Right atrium auricular region (tissue), 2 donors: ENCODE measurements around the gene OR4Q2. TPM values are rescaled to one million over a fixed set of nuclear protein-coding genes. Genes with fewer than 3 reads are reported as not detected.

Experiments
- DNase-seq: peaks from one replicate; pipeline ENCODE4 v3.0.0-alpha.2; 2019; ENCODE audit warnings: low spot score
- H3K27ac ChIP-seq, 2 donors: fragments of 200-600 bp; sonication (generic); 1 replicate in 1 of 2; 2 replicates in 1 of 2; pipeline ENCODE4 v1.5.1; 2016 to 2019
- H3K27me3 ChIP-seq, 2 donors: fragments of 200-600 bp; sonication (generic); one replicate each; pipeline versions ENCODE4 v1.5.1 to v1.6.0; 2017 to 2019
- H3K36me3 ChIP-seq: fragments of 200-600 bp; sonication (generic); one replicate; pipeline ENCODE4 v1.5.1; 2016
- H3K4me1 ChIP-seq, 2 donors: fragments of 200-600 bp; sonication (generic); one replicate each; pipeline versions ENCODE4 v1.5.1 to v1.6.0; 2017 to 2019
- H3K4me3 ChIP-seq, 2 donors: fragments of 200-600 bp; sonication (generic); 1 replicate in 1 of 2; 2 replicates in 1 of 2; pipeline ENCODE4 v1.5.1; 2017 to 2019; ENCODE audit warnings: mild to moderate bottlenecking in 1 of 2, moderate library complexity in 1 of 2
- H3K9me3 ChIP-seq, 2 donors: fragments of 200-600 bp; sonication (generic); one replicate each; pipeline ENCODE4 v1.5.1; 2019
- total RNA-seq, 2 donors: library from RNA; depleted of rRNA; stranded (reverse); fragments of >200 nt; gene quantifications; one replicate each; pipeline ENCODE4 v1.1.0, GENCODE V29; 2016
- TF ChIP-seq, protein P1 (sequence below), 2 donors: fragments of 200-600 bp; sonication (generic); IDR thresholded peaks; one replicate each; pipeline ENCODE4 v1.5.1; 2019; ENCODE audit warnings: antibody characterized with exemption in 2 of 2

Gene OR4Q2
- total RNA-seq, 2 donors from 2014 or later: not detected

DNA sequence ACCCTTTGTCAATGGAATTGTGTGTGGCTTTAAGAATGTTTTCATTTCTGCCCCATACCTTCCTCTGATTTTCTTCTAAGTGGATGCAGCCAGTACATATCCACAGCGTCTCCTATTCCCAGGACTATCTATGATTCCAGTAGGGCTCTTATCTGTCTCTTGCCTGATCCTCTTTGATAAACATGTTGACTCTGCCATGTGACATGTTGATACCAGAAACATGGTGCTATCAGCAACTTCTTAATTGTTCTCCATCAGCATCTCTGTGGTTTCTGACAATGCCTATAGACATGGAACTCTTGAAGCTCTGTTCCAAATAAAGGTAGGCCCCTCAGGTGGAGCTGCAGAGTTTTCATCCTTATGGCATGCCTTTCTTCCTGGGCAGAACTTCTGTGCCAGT is 46.2 kb downstream of the OR4Q2 start:
- no peaks in the 10 kb centered on the region for H3K36me3 ChIP-seq
- TF ChIP-seq, protein P1, sequence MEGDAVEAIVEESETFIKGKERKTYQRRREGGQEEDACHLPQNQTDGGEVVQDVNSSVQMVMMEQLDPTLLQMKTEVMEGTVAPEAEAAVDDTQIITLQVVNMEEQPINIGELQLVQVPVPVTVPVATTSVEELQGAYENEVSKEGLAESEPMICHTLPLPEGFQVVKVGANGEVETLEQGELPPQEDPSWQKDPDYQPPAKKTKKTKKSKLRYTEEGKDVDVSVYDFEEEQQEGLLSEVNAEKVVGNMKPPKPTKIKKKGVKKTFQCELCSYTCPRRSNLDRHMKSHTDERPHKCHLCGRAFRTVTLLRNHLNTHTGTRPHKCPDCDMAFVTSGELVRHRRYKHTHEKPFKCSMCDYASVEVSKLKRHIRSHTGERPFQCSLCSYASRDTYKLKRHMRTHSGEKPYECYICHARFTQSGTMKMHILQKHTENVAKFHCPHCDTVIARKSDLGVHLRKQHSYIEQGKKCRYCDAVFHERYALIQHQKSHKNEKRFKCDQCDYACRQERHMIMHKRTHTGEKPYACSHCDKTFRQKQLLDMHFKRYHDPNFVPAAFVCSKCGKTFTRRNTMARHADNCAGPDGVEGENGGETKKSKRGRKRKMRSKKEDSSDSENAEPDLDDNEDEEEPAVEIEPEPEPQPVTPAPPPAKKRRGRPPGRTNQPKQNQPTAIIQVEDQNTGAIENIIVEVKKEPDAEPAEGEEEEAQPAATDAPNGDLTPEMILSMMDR (IDR thresholded peaks at IDR 0.05): no peak
- no peak overlapping the region for H3K27ac ChIP-seq
- H3K27me3 ChIP-seq: no peaks in the 10 kb centered on the region
- no peaks in the 10 kb centered on the region for H3K9me3 ChIP-seq
- no peak for DNase-seq
- no peak overlapping the region for H3K4me3 ChIP-seq
- no peaks in the 10 kb centered on the region for H3K4me1 ChIP-seq

Other genes starting within 250 kb of the OR4Q2 start
- gene OR4M1, start 228.7 kb upstream of the OR4Q2 start, total RNA-seq: not detected
- not detected for gene OR4N2, start 198.4 kb upstream of the OR4Q2 start, total RNA-seq
- not detected for gene OR4K2, start 127.0 kb upstream of the OR4Q2 start, total RNA-seq
- gene OR4K5, start 81.6 kb upstream of the OR4Q2 start, total RNA-seq: not detected
- gene OR4K1, start 71.2 kb upstream of the OR4Q2 start, total RNA-seq: not detected
- gene OR4K15, start 26.6 kb upstream of the OR4Q2 start, total RNA-seq: not detected
- not detected for gene OR4K14, start 17.1 kb downstream of the OR4Q2 start, total RNA-seq
- not detected for gene OR4K13, start 33.9 kb downstream of the OR4Q2 start, total RNA-seq
- not detected for gene OR4L1, start 57.9 kb downstream of the OR4Q2 start, total RNA-seq
- not detected for gene OR4K17, start 108.6 kb downstream of the OR4Q2 start, total RNA-seq
- gene OR4N5, start 136.7 kb downstream of the OR4Q2 start, total RNA-seq: not detected
- gene OR11G2, start 188.7 kb downstream of the OR4Q2 start, total RNA-seq: not detected
- gene OR11H6, start 221.5 kb downstream of the OR4Q2 start, total RNA-seq: not detected
- gene OR11H7, start 226.8 kb downstream of the OR4Q2 start, total RNA-seq: not detected
- not detected for gene OR11H4, start 237.1 kb downstream of the OR4Q2 start, total RNA-seq